GM12878 (cell line): ENCODE data around the gene ZBTB5. TPM values are rescaled to one million over a fixed set of nuclear protein-coding genes. Genes with fewer than 3 reads are reported as not detected.
A peak's percentile ranks its signal among the peaks of the same experiment; 100 is the strongest.

Experiments used
- ATAC-seq: fragments of 200-7000 bp; cut with Tn5 transposase; 3 replicates; pipeline ENCODE4 v1.9.1; 2020; ENCODE audit warnings: mild to moderate bottlenecking, moderate library complexity
- BruUV-seq: library from RNA; stranded (reverse); fragments of 400-500 nt; replicated peaks from 2 replicates; lab custom pipeline; 2021; lab: Mats Ljungman, UMichigan
- CTCF ChIA-PET: fragments of 300-600 bp; sonication (Branson Sonifier 250); formaldehyde crosslinking; extraction: SDS; loops from one replicate; lab custom pipeline; 2021; ENCODE audit warnings: inconsistent platforms; lab: Yijun Ruan, JAX
- POLR2A ChIA-PET: fragments of 350-600 bp; formaldehyde crosslinking; extraction: SDS; loops from one replicate; lab custom pipeline; 2021; ENCODE audit warnings: inconsistent platforms; lab: Charles Lee
- RAD21 ChIA-PET: fragments of 300-600 bp; sonication (Branson Sonifier 250); formaldehyde crosslinking; loops from one replicate; lab custom pipeline; 2023; ENCODE audit warnings: antibody characterized with exemption; ENCODE audit not compliant: unreplicated experiment; lab: Charles Lee
- SMC1A ChIA-PET: fragments of 300-600 bp; sonication (Branson Sonifier 250); formaldehyde crosslinking; loops from one replicate; lab custom pipeline; 2023; ENCODE audit not compliant: unreplicated experiment, uncharacterized antibody; lab: Charles Lee
- DNase-seq: peaks from one replicate; pipeline ENCODE4 v3.0.0-alpha.2; 2011; ENCODE audit warnings: low read depth, low spot score
- FAIRE-seq: peaks from 3 replicates; lab custom pipeline; 2011; peaks lifted over from hg19 to GRCh38; lab: Jason Lieb, UNC
- H2AFZ ChIP-seq: 2 replicates; pipeline ENCODE4 v1.6.0; 2011; ENCODE audit warnings: low read depth, low read length, control low read depth; ENCODE audit not compliant: control insufficient read depth
- H3K27ac ChIP-seq: 2 replicates; pipeline ENCODE4 v1.5.1; 2011; ENCODE audit warnings: control low read depth; ENCODE audit not compliant: control insufficient read depth, insufficient read depth
- H3K27me3 ChIP-seq, 2 experiments: replicated peaks in 1 of 2; 2 replicates each; pipeline versions ENCODE4 v1.6.0 to v1.6.1; 2011; ENCODE audit warnings: low read length in 1 of 2; ENCODE audit not compliant: control insufficient read depth in 2 of 2, insufficient read depth in 2 of 2
- H3K36me3 ChIP-seq, 2 experiments: 2 replicates each; pipeline ENCODE4 v1.5.1; 2011; ENCODE audit warnings: low read length in 1 of 2; ENCODE audit not compliant: control insufficient read depth in 2 of 2, insufficient read depth in 2 of 2
- H3K4me1 ChIP-seq: 2 replicates; pipeline ENCODE4 v1.6.1; 2011; ENCODE audit warnings: mild to moderate bottlenecking, low read length, moderate library complexity, mixed read lengths; ENCODE audit not compliant: control insufficient read depth, insufficient read depth
- H3K4me2 ChIP-seq: 2 replicates; pipeline ENCODE4 v1.6.0; 2011; ENCODE audit warnings: control low read depth; ENCODE audit not compliant: control insufficient read depth, insufficient read depth
- H3K4me3 ChIP-seq: fragments of 200-600 bp; sonication (generic); 2 replicates; pipeline ENCODE4 v1.5.1; 2016
- H3K79me2 ChIP-seq: 2 replicates; pipeline ENCODE4 v1.6.0; 2011; ENCODE audit warnings: low read length; ENCODE audit not compliant: control insufficient read depth, insufficient read depth
- H3K9ac ChIP-seq: 2 replicates; pipeline ENCODE4 v1.8.0; 2011; ENCODE audit warnings: low read length, control low read depth, mixed read lengths; ENCODE audit not compliant: control insufficient read depth, insufficient read depth
- H3K9me3 ChIP-seq: replicated peaks from 3 replicates; pipeline ENCODE4 v1.5.1; 2011; ENCODE audit warnings: mild to moderate bottlenecking, low read length; ENCODE audit not compliant: control insufficient read depth, insufficient read depth
- H4K20me1 ChIP-seq: 2 replicates; pipeline ENCODE4 v1.6.0; 2011; ENCODE audit not compliant: control insufficient read depth, insufficient read depth
- NBN ChIP-seq: fragments of 450-650 bp; IDR thresholded peaks from 2 replicates; pipeline ENCODE4 v1.6.1; 2016
- TBL1XR1 ChIP-seq: IDR thresholded peaks from 2 replicates; pipeline ENCODE4 v1.6.1; 2012; ENCODE audit warnings: low read depth, low read length, improper control_type of control experiment
- ZNF384 ChIP-seq: IDR thresholded peaks from 2 replicates; pipeline ENCODE4 v1.6.1; 2012; ENCODE audit warnings: low read depth, mild to moderate bottlenecking, low read length, improper control_type of control experiment, borderline replicate concordance
- WGBS: methylation state at CpG from one replicate; pipeline ENCODE4 v1.1.6; 2016; ENCODE audit warnings: low lambda C conversion rate; ENCODE audit not compliant: insufficient replicate concordance, insufficient coverage; ENCODE audit errors: missing lambda C conversion rate; 5-methylcytosine and 5-hydroxymethylcytosine counted together
- in situ Hi-C: fragments of 300-500 bp; cut with MboI; formaldehyde crosslinking; loops from 9 replicates; pipeline ENCODE4 v1.14.3; 2018; ENCODE audit warnings: mixed read lengths
- intact Hi-C: fragments of 100-400 bp; cut with micrococcal nuclease; formaldehyde crosslinking; loops from one replicate; pipeline ENCODE4 v1.14.2; 2022; ENCODE audit not compliant: unreplicated experiment
- polyA plus RNA-seq, 11 experiments: library from polyadenylated mRNA; depleted of rRNA in 4 of 11; unstranded in 6 of 11; stranded (reverse) in 5 of 11; fragments of >200 nt; fragmentation: Nextera tagmentation in 4 of 11; fragmentation: Illumina TruSeq in 1 of 11; extraction: Ambion mirVana in 4 of 11; extraction: Trizol in 1 of 11; gene quantifications; 1 replicate in 1 of 11; 2 replicates in 10 of 11; pipeline versions ENCODE4 v1.2.1 to v1.2.3, GENCODE V29; 2011 to 2016; ENCODE audit warnings: inconsistent platforms in 2 of 11, missing spikeins in 2 of 11, low read depth in 1 of 11
- total RNA-seq, 4 experiments: library from RNA; depleted of rRNA in 3 of 4; stranded (reverse); fragments of >200 nt in 3 of 4; fragmentation: Illumina TruSeq in 1 of 4; extraction: Trizol in 1 of 4; gene quantifications; 2 replicates each; pipeline versions ENCODE4 v1.2.1 to v1.2.3, GENCODE V29; 2013 to 2021
- TF ChIP-seq, protein P1 (sequence below): fragments of 450-650 bp; IDR thresholded peaks from 2 replicates; pipeline ENCODE4 v1.6.1; 2017; ENCODE audit warnings: mild to moderate bottlenecking, low read depth, inconsistent platforms; ENCODE audit not compliant: poor library complexity, severe bottlenecking
- TF ChIP-seq, protein P2 (sequence below): IDR thresholded peaks from 2 replicates; pipeline ENCODE4 v1.6.1; 2011; ENCODE audit warnings: low read depth, mild to moderate bottlenecking, low read length, moderate library complexity, borderline replicate concordance; ENCODE audit errors: extremely low read depth
- TF ChIP-seq, protein P3 (sequence below): fragments of 450-650 bp; formaldehyde crosslinking; IDR thresholded peaks from 2 replicates; pipeline ENCODE4 v1.4.0; 2022; ENCODE audit warnings: mild to moderate bottlenecking, moderate library complexity
- TF ChIP-seq, protein P4 (sequence below): IDR thresholded peaks from 2 replicates; pipeline ENCODE4 v1.6.1; 2011; ENCODE audit warnings: borderline replicate concordance, low read depth, mild to moderate bottlenecking, moderate library complexity, low read length; ENCODE audit not compliant: insufficient read depth, poor library complexity, severe bottlenecking

The ZBTB5 gene
- total and polyA plus RNA-seq, 10 of the 15 experiments (the other 5 are each of a cell fraction or from before 2014, with no cell fraction given): 1.4 to 32.5 (median 12.1) TPM

- H3K4me1 ChIP-seq: no peaks in the 10 kb centered on the region
- in situ Hi-C loops: no loop called here
- H3K27ac ChIP-seq: peak overlapping the region; percentile 1; the same call in 1 of the 2 replicates
- DNase-seq: no peak
- intact Hi-C loops: no loop called here
- no peaks in the 10 kb centered on the region for H3K27me3 ChIP-seq
- H3K9ac ChIP-seq: peak overlapping the region; percentile 1; the same call in 1 of the 2 replicates
- FAIRE-seq: peak; percentile 49
- ATAC-seq: peak; percentile 31
- H3K9me3 ChIP-seq: no peaks in the 10 kb centered on the region; the same call in 1 of the 3 replicates
- CTCF ChIA-PET: interaction anchor here (1.1 to 1.5 kb wide), 3 partner anchors 9 to 14 kb away, joined by 3 to 9 read pairs (median 4); partner anchors contain the start of gene POLR1E
- peak overlapping the region; percentile 11 for H3K4me2 ChIP-seq
- no peaks in the 10 kb centered on the region; the same call in 1 of the 2 replicates for H3K79me2 ChIP-seq
- TF ChIP-seq, protein P1, sequence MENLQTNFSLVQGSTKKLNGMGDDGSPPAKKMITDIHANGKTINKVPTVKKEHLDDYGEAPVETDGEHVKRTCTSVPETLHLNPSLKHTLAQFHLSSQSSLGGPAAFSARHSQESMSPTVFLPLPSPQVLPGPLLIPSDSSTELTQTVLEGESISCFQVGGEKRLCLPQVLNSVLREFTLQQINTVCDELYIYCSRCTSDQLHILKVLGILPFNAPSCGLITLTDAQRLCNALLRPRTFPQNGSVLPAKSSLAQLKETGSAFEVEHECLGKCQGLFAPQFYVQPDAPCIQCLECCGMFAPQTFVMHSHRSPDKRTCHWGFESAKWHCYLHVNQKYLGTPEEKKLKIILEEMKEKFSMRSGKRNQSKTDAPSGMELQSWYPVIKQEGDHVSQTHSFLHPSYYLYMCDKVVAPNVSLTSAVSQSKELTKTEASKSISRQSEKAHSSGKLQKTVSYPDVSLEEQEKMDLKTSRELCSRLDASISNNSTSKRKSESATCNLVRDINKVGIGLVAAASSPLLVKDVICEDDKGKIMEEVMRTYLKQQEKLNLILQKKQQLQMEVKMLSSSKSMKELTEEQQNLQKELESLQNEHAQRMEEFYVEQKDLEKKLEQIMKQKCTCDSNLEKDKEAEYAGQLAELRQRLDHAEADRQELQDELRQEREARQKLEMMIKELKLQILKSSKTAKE: no peak
- no peak for TF ChIP-seq NBN
- peak; percentile 68 for TF ChIP-seq ZNF384
- TF ChIP-seq, protein P2, sequence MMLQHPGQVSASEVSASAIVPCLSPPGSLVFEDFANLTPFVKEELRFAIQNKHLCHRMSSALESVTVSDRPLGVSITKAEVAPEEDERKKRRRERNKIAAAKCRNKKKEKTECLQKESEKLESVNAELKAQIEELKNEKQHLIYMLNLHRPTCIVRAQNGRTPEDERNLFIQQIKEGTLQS: no peak
- TF ChIP-seq, protein P3, sequence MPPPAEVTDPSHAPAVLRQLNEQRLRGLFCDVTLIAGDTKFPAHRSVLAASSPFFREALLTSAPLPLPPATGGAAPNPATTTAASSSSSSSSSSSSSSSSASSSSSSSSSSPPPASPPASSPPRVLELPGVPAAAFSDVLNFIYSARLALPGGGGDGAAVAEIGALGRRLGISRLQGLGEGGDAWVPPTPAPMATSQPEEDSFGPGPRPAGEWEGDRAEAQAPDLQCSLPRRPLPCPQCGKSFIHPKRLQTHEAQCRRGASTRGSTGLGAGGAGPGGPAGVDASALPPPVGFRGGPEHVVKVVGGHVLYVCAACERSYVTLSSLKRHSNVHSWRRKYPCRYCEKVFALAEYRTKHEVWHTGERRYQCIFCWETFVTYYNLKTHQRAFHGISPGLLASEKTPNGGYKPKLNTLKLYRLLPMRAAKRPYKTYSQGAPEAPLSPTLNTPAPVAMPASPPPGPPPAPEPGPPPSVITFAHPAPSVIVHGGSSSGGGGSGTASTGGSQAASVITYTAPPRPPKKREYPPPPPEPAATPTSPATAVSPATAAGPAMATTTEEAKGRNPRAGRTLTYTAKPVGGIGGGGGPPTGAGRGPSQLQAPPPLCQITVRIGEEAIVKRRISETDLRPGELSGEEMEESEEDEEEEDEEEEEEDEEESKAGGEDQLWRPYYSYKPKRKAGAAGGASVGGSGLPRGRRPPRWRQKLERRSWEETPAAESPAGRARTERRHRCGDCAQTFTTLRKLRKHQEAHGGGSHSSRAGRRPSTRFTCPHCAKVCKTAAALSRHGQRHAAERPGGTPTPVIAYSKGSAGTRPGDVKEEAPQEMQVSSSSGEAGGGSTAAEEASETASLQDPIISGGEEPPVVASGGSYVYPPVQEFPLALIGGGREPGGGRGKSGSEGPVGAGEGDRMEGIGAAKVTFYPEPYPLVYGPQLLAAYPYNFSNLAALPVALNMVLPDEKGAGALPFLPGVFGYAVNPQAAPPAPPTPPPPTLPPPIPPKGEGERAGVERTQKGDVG: no peak
- TF ChIP-seq, protein P4, sequence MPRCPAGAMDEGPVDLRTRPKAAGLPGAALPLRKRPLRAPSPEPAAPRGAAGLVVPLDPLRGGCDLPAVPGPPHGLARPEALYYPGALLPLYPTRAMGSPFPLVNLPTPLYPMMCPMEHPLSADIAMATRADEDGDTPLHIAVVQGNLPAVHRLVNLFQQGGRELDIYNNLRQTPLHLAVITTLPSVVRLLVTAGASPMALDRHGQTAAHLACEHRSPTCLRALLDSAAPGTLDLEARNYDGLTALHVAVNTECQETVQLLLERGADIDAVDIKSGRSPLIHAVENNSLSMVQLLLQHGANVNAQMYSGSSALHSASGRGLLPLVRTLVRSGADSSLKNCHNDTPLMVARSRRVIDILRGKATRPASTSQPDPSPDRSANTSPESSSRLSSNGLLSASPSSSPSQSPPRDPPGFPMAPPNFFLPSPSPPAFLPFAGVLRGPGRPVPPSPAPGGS: no peak
- no peak for TF ChIP-seq TBL1XR1
- RAD21 ChIA-PET: no interaction called here
- H4K20me1 ChIP-seq: no peaks in the 10 kb centered on the region
- peak overlapping the region; percentile 21 for H2AFZ ChIP-seq
- SMC1A ChIA-PET: interaction anchor here (1.7 kb wide), 1 partner anchor 10 kb away, joined by 4 read pairs; no protein-coding TSS in a partner anchor
- H3K4me3 ChIP-seq: 0 out of 2 replicates have a peak overlapping the region, but pooled peaks have one; percentile 3
- BruUV-seq: no TSS peak
- no peaks in the 10 kb centered on the region for H3K36me3 ChIP-seq
- WGBS: 10% methylated on average over 7 of the region's 7 CpGs
- POLR2A ChIA-PET: interaction anchor here (0.6 to 1.8 kb wide), 4 partner anchors 21 to 794 kb away, joined by 4 to 7 read pairs (median 6); no protein-coding TSS in a partner anchor
Observed at GRCh38 chr9:37471942-37472684, 6.9 kb upstream of the ZBTB5 start.
